Measurements from ENCODE around the gene RERG.
A peak's percentile ranks its signal among the peaks of the same experiment; 100 is the strongest.

RERG gene, protein sequence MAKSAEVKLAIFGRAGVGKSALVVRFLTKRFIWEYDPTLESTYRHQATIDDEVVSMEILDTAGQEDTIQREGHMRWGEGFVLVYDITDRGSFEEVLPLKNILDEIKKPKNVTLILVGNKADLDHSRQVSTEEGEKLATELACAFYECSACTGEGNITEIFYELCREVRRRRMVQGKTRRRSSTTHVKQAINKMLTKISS

GRCh38 chr12:15220915-15221885 is at the start of gene RERG:
Gene RERG, minus strand, starts transcription at chr12:15221417. Its CDS starts 3,928 bp downstream, at chr12:15217489.
- Histone ChIP-seq H3K4me3 (ENCODE audit: low read length in 2 of 2) (peak within 1 kb of the TSS; percentile 85 to 92), H3K27me3 (ENCODE audit: control insufficient read depth in 1 of 2, insufficient read depth in 2 of 2, low read length in 2 of 2) (no peaks in the 10 kb centered on the region), H3K27ac (ENCODE audit: low read length) (peak within 1 kb of the TSS; percentile 84), H3K9ac (ENCODE audit: low read length in 2 of 2) (peak within 1 kb of the TSS; percentile 82 to 84), H3K36me3 (ENCODE audit: control insufficient read depth in 2 of 2, insufficient read depth in 2 of 2, low read length in 2 of 2) (no peaks in the 10 kb centered on the region), H3K4me1 (ENCODE audit: control insufficient read depth, insufficient read depth, low read length) (peaks cover 11% of the 10 kb centered on the region), H3K9me3 (ENCODE audit: control insufficient read depth in 2 of 2, low read length in 2 of 2) (no peaks in the 10 kb centered on the region)

- no peaks in the 10 kb centered on the region for H3K27me3 ChIP-seq (ENCODE audit: control insufficient read depth in 1 of 2, insufficient read depth in 2 of 2, low read length in 2 of 2)
- H3K9ac ChIP-seq (ENCODE audit: low read length in 2 of 2) = no peak overlapping the region
- no peak overlapping the region for H3K4me3 ChIP-seq (ENCODE audit: low read length in 2 of 2)
- H3K36me3 ChIP-seq (ENCODE audit: control insufficient read depth in 2 of 2, insufficient read depth in 2 of 2, low read length in 2 of 2) = no peaks in the 10 kb centered on the region
- H3K4me1 ChIP-seq (ENCODE audit: control insufficient read depth, insufficient read depth, low read length) = peaks cover under 1% of the 10 kb centered on the region
- H3K27ac ChIP-seq (ENCODE audit: low read length) = no peak overlapping the region
- H3K9me3 ChIP-seq (ENCODE audit: control insufficient read depth in 2 of 2, low read length in 2 of 2) = no peaks in the 10 kb centered on the region
These were observed 49.4 kb upstream of the RERG start for GRCh38 chr12:15270591-15270990.

GRCh38 chr12:15268927-15269552 is 47.8 kb upstream of the RERG start:
- no peaks in the 10 kb centered on the region for H3K27me3 ChIP-seq (ENCODE audit: control insufficient read depth in 1 of 2, insufficient read depth in 2 of 2, low read length in 2 of 2)
- H3K4me1 ChIP-seq (ENCODE audit: control insufficient read depth, insufficient read depth, low read length) = no peaks in the 10 kb centered on the region
- H3K9ac ChIP-seq (ENCODE audit: low read length in 2 of 2) = no peak overlapping the region
- no peaks in the 10 kb centered on the region for H3K36me3 ChIP-seq (ENCODE audit: control insufficient read depth in 2 of 2, insufficient read depth in 2 of 2, low read length in 2 of 2)
- H3K27ac ChIP-seq (ENCODE audit: low read length) = no peak overlapping the region
- no peak overlapping the region for H3K4me3 ChIP-seq (ENCODE audit: low read length in 2 of 2)
- H3K9me3 ChIP-seq (ENCODE audit: control insufficient read depth in 2 of 2, low read length in 2 of 2) = no peaks in the 10 kb centered on the region

- Histone ChIP-seq H3K9ac (ENCODE audit: low read length in 2 of 2) (no peak overlapping the region), H3K36me3 (ENCODE audit: control insufficient read depth in 2 of 2, insufficient read depth in 2 of 2, low read length in 2 of 2) (no peaks in the 10 kb centered on the region), H3K27me3 (ENCODE audit: control insufficient read depth in 1 of 2, insufficient read depth in 2 of 2, low read length in 2 of 2) (no peaks in the 10 kb centered on the region), H3K4me3 (ENCODE audit: low read length in 2 of 2) (no peak overlapping the region), H3K4me1 (ENCODE audit: control insufficient read depth, insufficient read depth, low read length) (no peaks in the 10 kb centered on the region), H3K27ac (ENCODE audit: low read length) (no peak overlapping the region), H3K9me3 (ENCODE audit: control insufficient read depth in 2 of 2, low read length in 2 of 2) (no peaks in the 10 kb centered on the region)
These were observed 47.1 kb upstream of the RERG start for GRCh38 chr12:15268309-15268708.

DNA sequence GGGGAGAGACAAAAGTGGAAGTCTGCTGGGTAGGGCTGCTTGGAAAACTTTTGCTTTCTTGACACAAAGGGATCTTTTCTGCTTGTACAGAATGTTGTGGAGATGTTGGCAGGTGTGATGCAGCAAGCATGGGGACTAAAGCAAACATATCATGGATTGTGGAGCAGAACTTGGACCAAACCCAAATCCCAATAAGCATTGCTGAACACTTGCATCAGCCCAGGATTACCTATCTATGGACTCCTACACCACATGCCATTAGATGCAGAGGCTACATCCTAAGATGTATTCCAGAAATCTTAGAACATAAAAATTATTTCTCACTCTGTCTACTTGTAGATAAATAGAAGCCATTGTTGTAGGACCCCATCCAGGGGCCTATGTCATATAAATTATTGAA is 44.7 kb upstream of the RERG start:
- no peaks in the 10 kb centered on the region for H3K36me3 ChIP-seq (ENCODE audit: control insufficient read depth in 2 of 2, insufficient read depth in 2 of 2, low read length in 2 of 2)
- H3K4me3 ChIP-seq (ENCODE audit: low read length in 2 of 2) = no peak overlapping the region
- H3K27me3 ChIP-seq (ENCODE audit: control insufficient read depth in 1 of 2, insufficient read depth in 2 of 2, low read length in 2 of 2) = no peaks in the 10 kb centered on the region
- H3K4me1 ChIP-seq (ENCODE audit: control insufficient read depth, insufficient read depth, low read length) = no peaks in the 10 kb centered on the region
- no peaks in the 10 kb centered on the region for H3K9me3 ChIP-seq (ENCODE audit: control insufficient read depth in 2 of 2, low read length in 2 of 2)
- H3K27ac ChIP-seq (ENCODE audit: low read length) = no peak overlapping the region
- H3K9ac ChIP-seq (ENCODE audit: low read length in 2 of 2) = no peak overlapping the region

DNA sequence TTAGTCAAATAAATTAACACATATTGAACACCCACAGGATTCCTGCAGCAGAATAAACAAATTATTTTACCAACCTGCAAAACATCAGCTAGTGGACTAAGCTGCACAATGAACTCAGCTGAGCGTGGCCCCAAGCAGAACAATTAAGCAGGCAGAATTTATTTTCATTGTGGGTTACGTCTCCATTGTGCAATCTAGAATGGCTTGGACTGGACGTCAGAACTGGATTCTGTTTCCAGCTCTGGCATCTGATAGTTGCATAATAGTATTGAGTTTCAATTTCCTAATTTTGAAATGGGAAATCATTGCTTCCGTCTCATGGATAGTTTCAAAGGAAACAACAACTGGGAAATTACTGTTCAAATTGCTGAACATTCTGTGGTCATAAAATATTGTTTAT is 35.5 kb upstream of the RERG start:
- no peaks in the 10 kb centered on the region for H3K4me1 ChIP-seq (ENCODE audit: control insufficient read depth, insufficient read depth, low read length)
- H3K9ac ChIP-seq (ENCODE audit: low read length in 2 of 2) = no peak overlapping the region
- no peaks in the 10 kb centered on the region for H3K9me3 ChIP-seq (ENCODE audit: control insufficient read depth in 2 of 2, low read length in 2 of 2)
- no peak overlapping the region for H3K4me3 ChIP-seq (ENCODE audit: low read length in 2 of 2)
- no peaks in the 10 kb centered on the region for H3K36me3 ChIP-seq (ENCODE audit: control insufficient read depth in 2 of 2, insufficient read depth in 2 of 2, low read length in 2 of 2)
- H3K27ac ChIP-seq (ENCODE audit: low read length) = no peak overlapping the region
- H3K27me3 ChIP-seq (ENCODE audit: control insufficient read depth in 1 of 2, insufficient read depth in 2 of 2, low read length in 2 of 2) = no peaks in the 10 kb centered on the region

GRCh38 chr12:15253990-15254389 is 32.8 kb upstream of the RERG start:
- Histone ChIP-seq H3K27ac (ENCODE audit: low read length) (no peak overlapping the region), H3K9ac (ENCODE audit: low read length in 2 of 2) (no peak overlapping the region), H3K4me3 (ENCODE audit: low read length in 2 of 2) (no peak overlapping the region), H3K36me3 (ENCODE audit: control insufficient read depth in 2 of 2, insufficient read depth in 2 of 2, low read length in 2 of 2) (no peaks in the 10 kb centered on the region), H3K9me3 (ENCODE audit: control insufficient read depth in 2 of 2, low read length in 2 of 2) (no peaks in the 10 kb centered on the region), H3K4me1 (ENCODE audit: control insufficient read depth, insufficient read depth, low read length) (no peaks in the 10 kb centered on the region), H3K27me3 (ENCODE audit: control insufficient read depth in 1 of 2, insufficient read depth in 2 of 2, low read length in 2 of 2) (no peaks in the 10 kb centered on the region)

- Histone ChIP-seq H3K27ac (ENCODE audit: low read length) (no peak overlapping the region), H3K9me3 (ENCODE audit: control insufficient read depth in 2 of 2, low read length in 2 of 2) (no peaks in the 10 kb centered on the region), H3K4me3 (ENCODE audit: low read length in 2 of 2) (no peak overlapping the region), H3K36me3 (ENCODE audit: control insufficient read depth in 2 of 2, insufficient read depth in 2 of 2, low read length in 2 of 2) (no peaks in the 10 kb centered on the region), H3K9ac (ENCODE audit: low read length in 2 of 2) (no peak overlapping the region), H3K4me1 (ENCODE audit: control insufficient read depth, insufficient read depth, low read length) (no peaks in the 10 kb centered on the region), H3K27me3 (ENCODE audit: control insufficient read depth in 1 of 2, insufficient read depth in 2 of 2, low read length in 2 of 2) (no peaks in the 10 kb centered on the region)
These were observed 23.7 kb upstream of the RERG start for GRCh38 chr12:15244926-15245325.

DNA sequence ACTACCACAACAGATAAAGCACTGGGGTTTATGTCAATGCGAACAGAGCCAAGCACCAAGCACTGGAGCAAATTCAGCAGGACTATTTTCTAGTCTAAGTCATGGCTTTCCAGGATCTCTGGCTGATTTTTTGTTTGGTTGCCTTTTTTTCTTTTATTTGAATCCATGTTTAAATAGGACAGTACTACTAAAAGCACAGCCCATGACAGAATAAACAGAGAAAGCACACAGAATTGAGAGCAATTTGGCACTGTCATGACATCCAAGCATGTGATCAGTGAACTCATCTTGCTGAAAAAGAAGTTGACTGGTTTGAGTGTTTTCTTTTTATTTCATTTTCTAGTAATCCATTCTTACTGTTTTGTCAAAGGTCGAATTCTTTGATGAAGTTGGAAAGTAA is 23.1 kb upstream of the RERG start:
- no peaks in the 10 kb centered on the region for H3K27me3 ChIP-seq (ENCODE audit: control insufficient read depth in 1 of 2, insufficient read depth in 2 of 2, low read length in 2 of 2)
- H3K4me3 ChIP-seq (ENCODE audit: low read length in 2 of 2) = no peak overlapping the region
- no peaks in the 10 kb centered on the region for H3K4me1 ChIP-seq (ENCODE audit: control insufficient read depth, insufficient read depth, low read length)
- no peak overlapping the region for H3K9ac ChIP-seq (ENCODE audit: low read length in 2 of 2)
- no peaks in the 10 kb centered on the region for H3K36me3 ChIP-seq (ENCODE audit: control insufficient read depth in 2 of 2, insufficient read depth in 2 of 2, low read length in 2 of 2)
- H3K27ac ChIP-seq (ENCODE audit: low read length) = no peak overlapping the region
- no peaks in the 10 kb centered on the region for H3K9me3 ChIP-seq (ENCODE audit: control insufficient read depth in 2 of 2, low read length in 2 of 2)

GRCh38 chr12:15243102-15243501 is 21.9 kb upstream of the RERG start:
- H3K27me3 ChIP-seq (ENCODE audit: control insufficient read depth in 1 of 2, insufficient read depth in 2 of 2, low read length in 2 of 2) = no peaks in the 10 kb centered on the region
- H3K4me1 ChIP-seq (ENCODE audit: control insufficient read depth, insufficient read depth, low read length) = no peaks in the 10 kb centered on the region
- no peaks in the 10 kb centered on the region for H3K36me3 ChIP-seq (ENCODE audit: control insufficient read depth in 2 of 2, insufficient read depth in 2 of 2, low read length in 2 of 2)
- H3K4me3 ChIP-seq (ENCODE audit: low read length in 2 of 2) = no peak overlapping the region
- H3K27ac ChIP-seq (ENCODE audit: low read length) = no peak overlapping the region
- no peaks in the 10 kb centered on the region for H3K9me3 ChIP-seq (ENCODE audit: control insufficient read depth in 2 of 2, low read length in 2 of 2)
- no peak overlapping the region for H3K9ac ChIP-seq (ENCODE audit: low read length in 2 of 2)
